NCI-H82 treated with DMSO at 0.1 percent for 48 hours (cell line): ENCODE data around the gene ARHGDIB.
A peak's percentile ranks its signal among the peaks of the same experiment; 100 is the strongest.

Experiments used
- DNase-seq: peaks from one replicate; lab custom pipeline; 2025; ENCODE audit not compliant: unreplicated experiment; lab: John Stamatoyannopoulos, UW

ARHGDIB gene

DNA sequence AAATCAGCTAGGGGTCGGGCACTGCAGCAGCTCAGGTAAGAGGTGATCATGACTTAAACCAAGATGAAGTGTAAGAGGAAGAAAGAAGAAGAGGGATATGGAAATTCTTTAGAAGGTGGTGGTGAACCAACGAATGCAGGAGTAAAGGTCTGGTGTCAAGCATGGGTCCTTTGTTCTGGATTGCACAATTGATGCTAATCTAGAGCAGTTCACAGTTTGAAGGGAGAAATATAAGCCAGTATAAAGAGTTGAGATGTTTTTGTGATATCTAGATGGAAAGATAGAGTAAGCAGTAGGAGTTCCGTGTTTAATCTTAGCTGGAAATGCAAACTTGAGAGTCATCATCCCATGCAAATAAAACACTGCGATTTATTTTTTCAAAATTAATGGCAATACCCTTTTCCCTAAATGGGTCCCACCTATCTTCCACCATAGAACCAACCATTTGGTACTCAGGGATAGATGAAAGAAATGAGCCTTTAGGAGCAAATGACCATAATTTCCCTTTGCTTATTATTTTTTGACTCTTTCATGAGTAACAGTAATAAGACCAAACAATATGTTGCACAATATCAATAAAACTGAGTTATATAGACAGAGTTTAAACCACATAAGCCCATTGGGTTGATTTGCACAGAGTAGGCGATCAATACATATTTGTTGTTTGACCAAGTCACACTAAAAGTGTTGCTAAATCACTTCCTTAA, 60.7 kb downstream of the ARHGDIB start:
- no peak for DNase-seq

DNA sequence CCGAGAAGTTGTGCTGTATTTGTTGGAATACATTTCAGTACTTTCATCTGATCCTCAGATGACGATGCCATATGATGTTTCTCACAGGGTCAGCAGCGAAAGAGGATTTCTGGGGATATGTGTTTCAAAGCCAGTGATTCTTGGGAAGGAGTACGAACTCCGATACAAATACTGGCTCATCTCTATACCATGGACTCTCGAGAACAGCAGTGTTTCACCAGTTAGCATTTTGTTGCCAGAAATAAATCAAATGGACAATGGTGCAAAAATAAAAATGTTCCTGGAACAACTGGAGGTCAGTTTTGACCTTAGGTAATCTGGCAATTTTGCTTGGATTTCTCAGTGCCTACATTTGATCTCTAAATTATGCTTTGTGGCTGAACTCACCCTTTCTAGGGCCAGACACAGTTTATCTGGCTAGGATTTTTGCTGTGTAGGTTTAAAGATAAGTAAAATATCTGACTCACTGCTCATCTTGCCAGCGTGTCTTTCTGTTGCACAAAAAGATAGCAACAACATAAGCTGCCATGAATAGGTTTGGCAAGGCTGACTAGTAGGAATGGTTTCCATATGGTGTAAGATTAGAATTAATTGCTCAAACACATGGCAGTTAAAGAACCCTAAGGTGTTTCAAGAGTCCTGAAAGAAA, 64.8 kb downstream of the ARHGDIB start:
- DNase-seq, result peak; percentile 83

DNA sequence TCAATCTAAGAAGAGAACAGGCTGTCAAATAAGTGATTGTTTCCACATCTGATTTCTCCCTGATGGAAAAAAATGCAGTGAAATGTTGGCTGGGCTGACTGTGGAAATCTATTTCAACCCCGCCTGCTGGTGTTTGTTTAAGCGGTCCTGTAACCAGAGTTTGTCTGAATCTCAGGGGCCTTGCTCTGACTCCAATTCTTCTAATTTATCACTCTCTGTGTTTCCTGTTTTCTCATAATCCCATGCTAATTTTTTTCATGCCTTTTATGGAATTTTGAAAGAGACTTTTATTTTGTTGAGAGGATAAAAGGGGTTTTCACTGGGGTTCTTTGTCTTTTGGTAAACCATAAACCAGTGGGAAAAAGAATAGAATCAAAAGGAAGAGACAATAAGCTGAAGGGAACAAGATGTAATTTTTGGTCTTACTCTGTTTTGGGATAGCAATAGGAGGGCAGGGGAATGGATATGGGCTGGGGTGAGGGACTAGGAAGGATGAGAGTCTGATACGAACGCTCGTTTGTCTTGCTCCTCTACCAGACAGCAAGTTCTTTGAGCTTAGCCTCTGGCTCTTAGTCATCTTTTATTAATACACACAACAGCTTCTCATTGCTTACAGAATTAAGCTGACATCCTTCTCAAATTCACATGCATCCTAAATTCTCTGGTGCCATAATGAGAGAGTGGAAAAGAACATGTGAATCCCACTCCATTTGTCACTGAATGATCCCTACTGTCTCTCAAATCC, 67.7 kb downstream of the ARHGDIB start:
- no peak for DNase-seq

- DNase-seq, result no peak
Observed at GRCh38 chr12:14892726-14893505, 68.5 kb downstream of the ARHGDIB start.
